Measurements from ENCODE around the gene ABHD14A. TPM values are rescaled to one million over a fixed set of nuclear protein-coding genes. Genes with fewer than 3 reads are reported as not detected.

Gene ABHD14A
- total and polyA plus RNA-seq, 12 donors = 19.3 to 80.1 (median 25.4) TPM

GRCh38 chr3:51945031-51945840, 29.6 kb upstream of the ABHD14A start:
- H3K9me3 ChIP-seq = no peaks in the 10 kb centered on the region
- H3K27me3 ChIP-seq = no peaks in the 10 kb centered on the region
- peaks cover 0 to 49% (median 0%) of the 10 kb centered on the region in 9 donors for H3K36me3 ChIP-seq
- DNase-seq (no peak), ATAC-seq (no peak)
- no peak overlapping the region for H3K27ac ChIP-seq
- WGBS, 2 donors = 91 to 92% methylated on average over 18 of the region's 18 CpGs
- intact Hi-C loops (cut with DNase I) = no loop called here
- H3K4me1 ChIP-seq = peaks cover 11 to 29% (median 28%) of the 10 kb centered on the region in 9 donors
- no peak for TF ChIP-seq CTCF (IDR thresholded peaks at IDR 0.05)
- H3K4me3 ChIP-seq = no peak overlapping the region

- Histone ChIP-seq H3K4me1 (peaks cover 8 to 20% (median 19%) of the 10 kb centered on the region in 9 donors), H3K27me3 (no peaks in the 10 kb centered on the region), H3K4me3 (no peak overlapping the region), H3K9me3 (no peaks in the 10 kb centered on the region), H3K27ac (no peak overlapping the region), H3K36me3 (peaks cover 0 to 50% (median 0%) of the 10 kb centered on the region in 9 donors)
- ATAC-seq (no peak), DNase-seq (no peak)
- intact Hi-C loops (cut with DNase I) = no loop called here
- WGBS, 2 donors = 95% methylated on average over 14 of the region's 14 CpGs
- no peak for TF ChIP-seq CTCF (IDR thresholded peaks at IDR 0.05)
These were observed 28.7 kb upstream of the ABHD14A start for GRCh38 chr3:51945926-51946705.

GRCh38 chr3:51946796-51947195, 28.1 kb upstream of the ABHD14A start:
- Histone ChIP-seq H3K9me3 (no peaks in the 10 kb centered on the region), H3K27ac (no peak overlapping the region), H3K36me3 (peaks cover 0 to 50% (median 0%) of the 10 kb centered on the region in 9 donors), H3K27me3 (no peaks in the 10 kb centered on the region), H3K4me3 (no peak overlapping the region), H3K4me1 (peaks cover 8 to 16% (median 13%) of the 10 kb centered on the region in 9 donors)
- TF ChIP-seq CTCF (IDR thresholded peaks at IDR 0.05) = no peak
- intact Hi-C loops (cut with DNase I) = no loop called here
- DNase-seq (no peak), ATAC-seq (no peak)
- WGBS, 2 donors = 65 to 85% methylated on average over 4 of the region's 4 CpGs

GRCh38 chr3:51947215-51947900, 27.5 kb upstream of the ABHD14A start:
- Histone ChIP-seq H3K4me3 (no peak overlapping the region), H3K4me1 (peaks cover 8 to 13% (median 12%) of the 10 kb centered on the region in 9 donors), H3K27ac (no peak overlapping the region), H3K27me3 (no peaks in the 10 kb centered on the region), H3K36me3 (peaks cover 0 to 50% (median 0%) of the 10 kb centered on the region in 9 donors), H3K9me3 (no peaks in the 10 kb centered on the region)
- no peak for DNase-seq
- 81 to 84% methylated on average over 13 of the region's 13 CpGs for WGBS, 2 donors
- intact Hi-C loops (cut with DNase I) = no loop called here
- no peak for ATAC-seq
- TF ChIP-seq CTCF (IDR thresholded peaks at IDR 0.05) = no peak

Data from heart right ventricle (tissue), 16 donors.